GM12878 (cell line): Measurements from ENCODE around the gene EMP2. TPM values are rescaled to one million over a fixed set of nuclear protein-coding genes. Genes with fewer than 3 reads are reported as not detected.
A peak's percentile ranks its signal among the peaks of the same experiment; 100 is the strongest.

Experiments
- ATAC-seq: fragments of 200-7000 bp; cut with Tn5 transposase; 3 replicates; pipeline ENCODE4 v1.9.1; 2020; ENCODE audit warnings: mild to moderate bottlenecking, moderate library complexity
- BruUV-seq: library from RNA; stranded (reverse); fragments of 400-500 nt; replicated peaks from 2 replicates; lab custom pipeline; 2021; lab: Mats Ljungman, UMichigan
- CTCF ChIA-PET: fragments of 300-600 bp; sonication (Branson Sonifier 250); formaldehyde crosslinking; extraction: SDS; loops from one replicate; lab custom pipeline; 2021; ENCODE audit warnings: inconsistent platforms; lab: Yijun Ruan, JAX
- POLR2A ChIA-PET: fragments of 350-600 bp; formaldehyde crosslinking; extraction: SDS; loops from one replicate; lab custom pipeline; 2021; ENCODE audit warnings: inconsistent platforms; lab: Charles Lee
- RAD21 ChIA-PET: fragments of 300-600 bp; sonication (Branson Sonifier 250); formaldehyde crosslinking; loops from one replicate; lab custom pipeline; 2023; ENCODE audit warnings: antibody characterized with exemption; ENCODE audit not compliant: unreplicated experiment; lab: Charles Lee
- SMC1A ChIA-PET: fragments of 300-600 bp; sonication (Branson Sonifier 250); formaldehyde crosslinking; loops from one replicate; lab custom pipeline; 2023; ENCODE audit not compliant: unreplicated experiment, uncharacterized antibody; lab: Charles Lee
- DNase-seq: peaks from one replicate; pipeline ENCODE4 v3.0.0-alpha.2; 2011; ENCODE audit warnings: low read depth, low spot score
- FAIRE-seq: peaks from 3 replicates; lab custom pipeline; 2011; peaks lifted over from hg19 to GRCh38; lab: Jason Lieb, UNC
- H2AFZ ChIP-seq: 2 replicates; pipeline ENCODE4 v1.6.0; 2011; ENCODE audit warnings: low read depth, low read length, control low read depth; ENCODE audit not compliant: control insufficient read depth
- H3K27ac ChIP-seq: 2 replicates; pipeline ENCODE4 v1.5.1; 2011; ENCODE audit warnings: control low read depth; ENCODE audit not compliant: control insufficient read depth, insufficient read depth
- H3K27me3 ChIP-seq, 2 experiments: replicated peaks in 1 of 2; 2 replicates each; pipeline versions ENCODE4 v1.6.0 to v1.6.1; 2011; ENCODE audit warnings: low read length in 1 of 2; ENCODE audit not compliant: control insufficient read depth in 2 of 2, insufficient read depth in 2 of 2
- H3K36me3 ChIP-seq, 2 experiments: 2 replicates each; pipeline ENCODE4 v1.5.1; 2011; ENCODE audit warnings: low read length in 1 of 2; ENCODE audit not compliant: control insufficient read depth in 2 of 2, insufficient read depth in 2 of 2
- H3K4me1 ChIP-seq: 2 replicates; pipeline ENCODE4 v1.6.1; 2011; ENCODE audit warnings: mild to moderate bottlenecking, low read length, moderate library complexity, mixed read lengths; ENCODE audit not compliant: control insufficient read depth, insufficient read depth
- H3K4me2 ChIP-seq: 2 replicates; pipeline ENCODE4 v1.6.0; 2011; ENCODE audit warnings: control low read depth; ENCODE audit not compliant: control insufficient read depth, insufficient read depth
- H3K4me3 ChIP-seq: fragments of 200-600 bp; sonication (generic); 2 replicates; pipeline ENCODE4 v1.5.1; 2016
- H3K79me2 ChIP-seq: 2 replicates; pipeline ENCODE4 v1.6.0; 2011; ENCODE audit warnings: low read length; ENCODE audit not compliant: control insufficient read depth, insufficient read depth
- H3K9ac ChIP-seq: 2 replicates; pipeline ENCODE4 v1.8.0; 2011; ENCODE audit warnings: low read length, control low read depth, mixed read lengths; ENCODE audit not compliant: control insufficient read depth, insufficient read depth
- H3K9me3 ChIP-seq: replicated peaks from 3 replicates; pipeline ENCODE4 v1.5.1; 2011; ENCODE audit warnings: mild to moderate bottlenecking, low read length; ENCODE audit not compliant: control insufficient read depth, insufficient read depth
- H4K20me1 ChIP-seq: 2 replicates; pipeline ENCODE4 v1.6.0; 2011; ENCODE audit not compliant: control insufficient read depth, insufficient read depth
- BCL3 ChIP-seq: IDR thresholded peaks from 2 replicates; pipeline ENCODE4 v1.6.1; 2011; ENCODE audit warnings: borderline replicate concordance, low read depth, mild to moderate bottlenecking, moderate library complexity, low read length; ENCODE audit not compliant: insufficient read depth, poor library complexity, severe bottlenecking
- CBX5 ChIP-seq: sonication (generic); IDR thresholded peaks from 2 replicates; pipeline ENCODE4 v1.6.1; 2016; ENCODE audit warnings: low read depth, moderate library complexity, mild to moderate bottlenecking, inconsistent platforms
- ETV6 ChIP-seq, 2 experiments: fragments of 450-650 bp in 1 of 2; IDR thresholded peaks in 1 of 2; conservative IDR thresholded peaks in 1 of 2; 2 replicates each; pipeline ENCODE4 v1.6.1; 2014; ENCODE audit warnings: antibody characterized with exemption in 1 of 2, borderline replicate concordance in 1 of 2, low read depth in 1 of 2, mild to moderate bottlenecking in 1 of 2, moderate library complexity in 1 of 2
- EZH2 ChIP-seq: IDR thresholded peaks from 2 replicates; pipeline ENCODE4 v1.6.1; 2012; ENCODE audit warnings: low read depth, mild to moderate bottlenecking, control low read depth, inconsistent platforms, low read length, borderline replicate concordance; ENCODE audit not compliant: control insufficient read depth
- MAX ChIP-seq: IDR thresholded peaks from 2 replicates; pipeline ENCODE4 v1.6.1; 2012; ENCODE audit warnings: low read depth, low read length, improper control_type of control experiment
- NBN ChIP-seq: fragments of 450-650 bp; IDR thresholded peaks from 2 replicates; pipeline ENCODE4 v1.6.1; 2016
- PRDM15 ChIP-seq: fragments of 450-650 bp; formaldehyde crosslinking; IDR thresholded peaks from 2 replicates; pipeline ENCODE4 v1.4.0; 2020; ENCODE audit warnings: mild to moderate bottlenecking, moderate library complexity
- SUZ12 ChIP-seq: fragments of 200-600 bp; sonication (generic); IDR thresholded peaks from one replicate; pipeline ENCODE4 v1.6.1; 2018; ENCODE audit warnings: antibody characterized with exemption, mild to moderate bottlenecking; ENCODE audit not compliant: unreplicated experiment
- YY1 ChIP-seq: IDR thresholded peaks from 2 replicates; pipeline ENCODE4 v1.6.1; 2011; ENCODE audit warnings: low read depth, mild to moderate bottlenecking, low read length
- ZNF24 ChIP-seq: fragments of 450-650 bp; IDR thresholded peaks from 2 replicates; pipeline ENCODE4 v1.6.1; 2017; ENCODE audit warnings: antibody characterized with exemption, mild to moderate bottlenecking
- WGBS: methylation state at CpG from one replicate; pipeline ENCODE4 v1.1.6; 2016; ENCODE audit warnings: low lambda C conversion rate; ENCODE audit not compliant: insufficient replicate concordance, insufficient coverage; ENCODE audit errors: missing lambda C conversion rate; 5-methylcytosine and 5-hydroxymethylcytosine counted together
- in situ Hi-C: fragments of 300-500 bp; cut with MboI; formaldehyde crosslinking; loops from 9 replicates; pipeline ENCODE4 v1.14.3; 2018; ENCODE audit warnings: mixed read lengths
- intact Hi-C: fragments of 100-400 bp; cut with micrococcal nuclease; formaldehyde crosslinking; loops from one replicate; pipeline ENCODE4 v1.14.2; 2022; ENCODE audit not compliant: unreplicated experiment
- polyA plus RNA-seq, 11 experiments: library from polyadenylated mRNA; depleted of rRNA in 4 of 11; unstranded in 6 of 11; stranded (reverse) in 5 of 11; fragments of >200 nt; fragmentation: Nextera tagmentation in 4 of 11; fragmentation: Illumina TruSeq in 1 of 11; extraction: Ambion mirVana in 4 of 11; extraction: Trizol in 1 of 11; gene quantifications; 1 replicate in 1 of 11; 2 replicates in 10 of 11; pipeline versions ENCODE4 v1.2.1 to v1.2.3, GENCODE V29; 2011 to 2016; ENCODE audit warnings: inconsistent platforms in 2 of 11, missing spikeins in 2 of 11, low read depth in 1 of 11
- total RNA-seq, 4 experiments: library from RNA; depleted of rRNA in 3 of 4; stranded (reverse); fragments of >200 nt in 3 of 4; fragmentation: Illumina TruSeq in 1 of 4; extraction: Trizol in 1 of 4; gene quantifications; 2 replicates each; pipeline versions ENCODE4 v1.2.1 to v1.2.3, GENCODE V29; 2013 to 2021

The EMP2 gene
- total and polyA plus RNA-seq, 10 of the 15 experiments (the other 5 are each of a cell fraction or from before 2014, with no cell fraction given): 0.41 to 10.4 (median 3.8) TPM

GRCh38 chr16:10619271-10619849 is 39.0 kb upstream of the EMP2 start:
- Histone ChIP-seq H3K36me3 (no peaks in the 10 kb centered on the region), H4K20me1 (no peaks in the 10 kb centered on the region), H3K9me3 (no peaks in the 10 kb centered on the region), H3K4me1 (no peaks in the 10 kb centered on the region; the same call in 1 of the 2 replicates), H3K4me3 (no peak overlapping the region), H2AFZ (no peak overlapping the region), H3K79me2 (no peaks in the 10 kb centered on the region), H3K9ac (no peak overlapping the region), H3K4me2 (no peak overlapping the region), H3K27ac (no peak overlapping the region), H3K27me3 (peaks cover 0 to 5% of the 10 kb centered on the region in 2 experiments; a peak in 1 of 4 replicates)
- ChIA-PET CTCF (no interaction called here), RAD21 (no interaction called here), SMC1A (interaction anchor here (1.2 kb wide), 1 partner anchor 81 kb away, joined by 3 read pairs; no protein-coding TSS in a partner anchor), POLR2A (no interaction called here)
- in situ Hi-C loops: no loop called here
- no peak for DNase-seq
- no TSS peak for BruUV-seq
- TF ChIP-seq YY1 (peak; percentile 55), ETV6 (conservative IDR thresholded peaks at IDR 0.05 in 1 of 2, IDR thresholded peaks at IDR 0.05 in 1 of 2; ENCODE audit: borderline replicate concordance in 1 of 2, low read depth in 1 of 2) (no peak), MAX (no peak)
- intact Hi-C loops: no loop called here
- peak; percentile 70 for ATAC-seq
- WGBS: 20% methylated on average over 23 of the region's 25 CpGs
- FAIRE-seq: no peak

- intact Hi-C loops: no loop called here
- no peak for DNase-seq
- Histone ChIP-seq H3K4me3 (no peak overlapping the region), H3K27me3 (peaks cover 0 to 5% of the 10 kb centered on the region in 2 experiments; a peak in 1 of 4 replicates), H3K4me2 (no peak overlapping the region), H4K20me1 (no peaks in the 10 kb centered on the region), H3K9ac (no peak overlapping the region), H3K79me2 (no peaks in the 10 kb centered on the region), H3K27ac (no peak overlapping the region), H3K36me3 (no peaks in the 10 kb centered on the region), H3K9me3 (no peaks in the 10 kb centered on the region), H3K4me1 (no peaks in the 10 kb centered on the region; the same call in 1 of the 2 replicates), H2AFZ (no peak overlapping the region)
- no peak for ATAC-seq
- no peak for FAIRE-seq
- ChIA-PET SMC1A (no interaction called here), RAD21 (no interaction called here), POLR2A (no interaction called here), CTCF (no interaction called here)
- 61% methylated on average over 12 of the region's 13 CpGs for WGBS
- in situ Hi-C loops: no loop called here
- no TSS peak for BruUV-seq
- no peak for TF ChIP-seq PRDM15 (CRISPR knock-in tag)
- no peak for TF ChIP-seq CBX5
- TF ChIP-seq NBN: no peak
- no peak for TF ChIP-seq EZH2
- TF ChIP-seq ZNF24: no peak
- no peak for TF ChIP-seq BCL3
- TF ChIP-seq SUZ12: no peak
These were observed 38.4 kb upstream of the EMP2 start for GRCh38 chr16:10618710-10619209.
